T-cell (primary cell): ENCODE data around the gene CRACR2A. TPM values are rescaled to one million over a fixed set of nuclear protein-coding genes. Genes with fewer than 3 reads are reported as not detected.

Source experiments
- ATAC-seq, 4 experiments: fragments of 200-7000 bp in 3 of 4; fragments of 150-1000 bp in 1 of 4; cut with Tn5 transposase; replicated peaks in 1 of 4; 1 replicate in 3 of 4; 2 replicates in 1 of 4; pipeline ENCODE4 v1.10.0; 2021; ENCODE audit warnings: moderate library complexity in 3 of 4, mild to moderate bottlenecking in 2 of 4, moderate number of reproducible peaks in 1 of 4
- CTCF ChIA-PET, 2 donors: fragments of 300-600 bp; sonication (Branson Sonifier 250); formaldehyde crosslinking; loops; one replicate each; lab custom pipeline; 2022; ENCODE audit warnings: antibody characterized with exemption in 2 of 2; lab: Charles Lee
- POLR2A ChIA-PET, 2 donors: fragments of 300-600 bp; sonication (Branson Sonifier 250); formaldehyde crosslinking; loops; one replicate each; lab custom pipeline; 2022; ENCODE audit warnings: antibody characterized with exemption in 2 of 2; lab: Charles Lee
- DNase-seq, 35 experiments: peaks; one replicate each; pipeline versions ENCODE4 v3.0.0 to v3.0.0-alpha.2; 2013 to 2023
- H3K27ac ChIP-seq: one replicate; pipeline ENCODE4 v1.5.1; 2013; ENCODE audit warnings: low read length
- H3K27me3 ChIP-seq, 2 experiments: replicated peaks in 1 of 2; 1 replicate in 1 of 2; 2 replicates in 1 of 2; pipeline versions ENCODE4 v1.6.1 to v1.7.0; 2013; ENCODE audit warnings: low read length in 1 of 2, mixed read lengths in 1 of 2; ENCODE audit not compliant: control insufficient read depth in 2 of 2, insufficient read depth in 2 of 2; ENCODE audit errors: extremely low read depth in 1 of 2
- H3K36me3 ChIP-seq, 2 donors: 1 replicate in 1 of 2; 2 replicates in 1 of 2; pipeline versions ENCODE4 v1.6.1 to v1.7.0; 2013; ENCODE audit warnings: low read length in 1 of 2; ENCODE audit not compliant: control insufficient read depth in 2 of 2, insufficient read depth in 1 of 2; ENCODE audit errors: extremely low read depth in 1 of 2
- H3K4me1 ChIP-seq, 2 experiments: 1 replicate in 1 of 2; 2 replicates in 1 of 2; pipeline versions ENCODE4 v1.6.1 to v1.7.0; 2013; ENCODE audit warnings: low read length in 2 of 2, mixed read lengths in 1 of 2; ENCODE audit not compliant: insufficient read depth in 2 of 2, control insufficient read depth in 1 of 2; ENCODE audit errors: extremely low read depth in 1 of 2
- H3K4me3 ChIP-seq, 2 donors: 1 replicate in 1 of 2; 2 replicates in 1 of 2; pipeline versions ENCODE4 v1.5.1 to v1.7.0; 2013; ENCODE audit warnings: mild to moderate bottlenecking in 2 of 2, low read length in 1 of 2, moderate library complexity in 1 of 2; ENCODE audit not compliant: control insufficient read depth in 1 of 2; ENCODE audit errors: extremely low read depth in 1 of 2
- H3K9me3 ChIP-seq: 2 replicates; pipeline ENCODE4 v1.7.0; 2013
- H3K27ac Mint-ChIP-seq, 2 donors: one replicate each; pipeline ENCODE4 v1.8.0; 2020 to 2021; ENCODE audit warnings: mild to moderate bottlenecking in 2 of 2, mixed read lengths in 2 of 2
- H3K27me3 Mint-ChIP-seq, 2 donors: one replicate each; pipeline ENCODE4 v1.8.0; 2021 to 2022; ENCODE audit warnings: mixed read lengths in 2 of 2
- H3K36me3 Mint-ChIP-seq: one replicate; pipeline ENCODE4 v1.8.0; 2021; ENCODE audit warnings: mixed read lengths
- H3K4me1 Mint-ChIP-seq, 3 donors: one replicate each; pipeline ENCODE4 v1.8.0; 2020 to 2022; ENCODE audit warnings: mixed read lengths in 3 of 3, mild to moderate bottlenecking in 1 of 3
- H3K4me3 Mint-ChIP-seq, 3 donors: one replicate each; pipeline ENCODE4 v1.8.0; 2020 to 2022; ENCODE audit warnings: mild to moderate bottlenecking in 3 of 3, mixed read lengths in 3 of 3, moderate library complexity in 3 of 3
- H3K9me3 Mint-ChIP-seq, 3 donors: one replicate each; pipeline ENCODE4 v1.8.0; 2020 to 2022; ENCODE audit warnings: mixed read lengths in 3 of 3
- WGBS: methylation state at CpG from one replicate; pipeline ENCODE4 v1.1.5; 2013; ENCODE audit warnings: missing lambda C conversion rate; ENCODE audit not compliant: insufficient coverage; 5-methylcytosine and 5-hydroxymethylcytosine counted together
- total RNA-seq, 35 experiments: library from RNA in 6 of 35; stranded (reverse) in 6 of 35; fragments of 120-200 nt in 1 of 35; gene quantifications; one replicate each; pipeline versions ENCODE4 v1.2.1 to v1.2.4 and lab custom pipeline; 2013 to 2026

The CRACR2A gene
- total RNA-seq, 5 donors from 2014 or later (not counting 1 experiment from before 2014, with no cell fraction given), result 38.3 to 47.0 (median 40.6) TPM

DNA sequence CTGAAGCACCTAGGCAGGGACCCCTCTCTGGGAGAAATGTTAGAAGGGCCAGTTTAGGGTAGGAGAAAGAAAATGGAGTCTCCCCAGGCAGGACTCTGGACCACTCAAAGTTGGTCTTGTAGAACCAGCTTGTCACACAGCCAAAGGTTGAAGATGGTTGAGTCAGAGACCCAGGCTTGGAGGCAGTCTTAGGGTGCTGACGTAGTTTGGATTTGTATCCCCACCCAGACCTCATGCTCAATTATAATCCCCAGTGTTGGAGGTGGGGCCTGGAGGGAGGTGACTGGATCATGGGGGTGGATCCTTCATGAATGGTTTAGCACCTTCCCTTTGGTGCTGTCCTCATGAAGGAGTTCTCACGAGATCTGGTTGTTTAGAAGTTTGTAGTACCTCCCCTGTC is 121.2 kb downstream of the CRACR2A start:
- Histone ChIP-seq H3K36me3 (peaks cover 15 to 71% of the 10 kb centered on the region in 2 donors), H3K27ac (no peak overlapping the region), H3K4me3 (no peak overlapping the region), H3K4me1 (no peaks in the 10 kb centered on the region), H3K9me3 (no peaks in the 10 kb centered on the region), H3K27me3 (no peaks in the 10 kb centered on the region)
- no CpG with 5 or more reads among the region's 2 CpGs for WGBS
- DNase-seq (no peak), ATAC-seq (no peak)
- no peak overlapping the region for H3K27ac Mint-ChIP-seq
- no peak overlapping the region for H3K4me3 Mint-ChIP-seq
- no peaks in the 10 kb centered on the region for H3K9me3 Mint-ChIP-seq
- ChIA-PET POLR2A (no interaction called here), CTCF (no interaction called here)
- no peaks in the 10 kb centered on the region for H3K27me3 Mint-ChIP-seq
- no peaks in the 10 kb centered on the region for H3K4me1 Mint-ChIP-seq
- H3K36me3 Mint-ChIP-seq, result peaks cover 56% of the 10 kb centered on the region

DNA sequence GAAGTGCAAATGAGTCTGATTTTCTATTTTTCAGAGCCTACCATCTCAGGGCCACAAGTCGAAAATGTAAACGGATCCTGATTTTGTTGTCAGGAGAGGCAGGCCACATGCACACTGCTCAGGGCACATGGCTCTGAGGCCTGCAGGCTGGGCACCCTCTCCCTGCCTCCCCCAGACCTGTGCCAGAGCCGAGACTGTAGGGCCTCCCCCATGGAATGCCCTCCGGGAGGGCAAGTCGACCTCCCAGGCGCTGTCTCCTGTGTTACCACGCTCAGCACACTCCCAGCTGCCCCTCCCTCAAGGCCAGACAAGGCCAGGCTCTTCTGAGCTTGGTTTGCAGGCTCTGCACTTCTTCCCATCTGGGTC is 121.7 kb downstream of the CRACR2A start:
- no peaks in the 10 kb centered on the region for H3K4me1 Mint-ChIP-seq
- 97% methylated on average over 5 of the region's 7 CpGs for WGBS
- ChIA-PET POLR2A (no interaction called here), CTCF (no interaction called here)
- no peak overlapping the region for H3K27ac ChIP-seq
- no peak overlapping the region for H3K4me3 ChIP-seq
- ATAC-seq (no peak), DNase-seq (no peak)
- H3K36me3 Mint-ChIP-seq, result peaks cover 56% of the 10 kb centered on the region
- H3K27me3 ChIP-seq, result no peaks in the 10 kb centered on the region
- H3K4me3 Mint-ChIP-seq, result no peak overlapping the region
- H3K4me1 ChIP-seq, result no peaks in the 10 kb centered on the region
- H3K36me3 ChIP-seq, result peaks cover 10 to 71% of the 10 kb centered on the region in 2 donors
- H3K9me3 ChIP-seq, result no peaks in the 10 kb centered on the region
- no peaks in the 10 kb centered on the region for H3K9me3 Mint-ChIP-seq
- no peak overlapping the region for H3K27ac Mint-ChIP-seq
- H3K27me3 Mint-ChIP-seq, result no peaks in the 10 kb centered on the region

DNA sequence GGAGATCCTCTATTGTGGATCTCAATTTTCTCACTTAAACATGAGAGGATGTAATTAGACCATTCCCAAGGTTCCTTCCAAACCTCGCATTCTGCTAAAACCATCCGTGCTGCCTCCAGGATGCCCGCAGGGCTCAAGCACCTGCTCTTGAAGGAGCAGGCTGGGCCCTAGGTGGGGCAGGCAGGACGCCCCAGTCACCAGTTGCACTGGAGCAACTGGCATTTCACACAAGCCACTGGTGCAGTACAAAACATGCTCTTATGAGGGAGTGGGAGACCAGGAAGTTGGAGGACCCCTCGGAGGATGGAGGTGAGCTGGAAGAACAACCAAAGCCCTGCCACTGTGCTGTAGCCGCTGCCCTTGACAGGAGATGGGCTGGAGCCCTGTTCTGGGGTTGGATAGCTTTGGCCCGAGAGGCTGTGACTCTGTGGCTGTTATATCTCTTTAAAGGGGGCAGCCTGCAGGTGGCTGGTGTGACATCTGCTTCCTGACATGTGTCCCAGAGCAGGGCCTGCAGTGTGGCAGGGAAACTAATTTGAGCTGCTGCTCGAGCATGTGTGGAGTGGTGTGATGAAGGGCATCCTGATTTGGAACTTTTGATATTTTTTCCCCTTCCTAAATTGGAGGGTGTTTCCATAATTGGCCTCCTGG is 122.2 kb downstream of the CRACR2A start:
- Mint-ChIP-seq H3K9me3 (no peaks in the 10 kb centered on the region), H3K4me3 (no peak overlapping the region), H3K4me1 (no peaks in the 10 kb centered on the region), H3K27me3 (no peaks in the 10 kb centered on the region), H3K36me3 (peaks cover 59% of the 10 kb centered on the region), H3K27ac (no peak overlapping the region)
- no peaks in the 10 kb centered on the region for H3K9me3 ChIP-seq
- no peaks in the 10 kb centered on the region for H3K4me1 ChIP-seq
- no peak overlapping the region for H3K4me3 ChIP-seq
- DNase-seq (no peak), ATAC-seq (no peak)
- no peaks in the 10 kb centered on the region for H3K27me3 ChIP-seq
- POLR2A ChIA-PET, result no interaction called here
- H3K36me3 ChIP-seq, result peaks cover 10 to 73% of the 10 kb centered on the region in 2 donors
- H3K27ac ChIP-seq, result no peak overlapping the region
- CTCF ChIA-PET, result no interaction called here
- WGBS, result 96% methylated on average over 6 of the region's 8 CpGs

DNA sequence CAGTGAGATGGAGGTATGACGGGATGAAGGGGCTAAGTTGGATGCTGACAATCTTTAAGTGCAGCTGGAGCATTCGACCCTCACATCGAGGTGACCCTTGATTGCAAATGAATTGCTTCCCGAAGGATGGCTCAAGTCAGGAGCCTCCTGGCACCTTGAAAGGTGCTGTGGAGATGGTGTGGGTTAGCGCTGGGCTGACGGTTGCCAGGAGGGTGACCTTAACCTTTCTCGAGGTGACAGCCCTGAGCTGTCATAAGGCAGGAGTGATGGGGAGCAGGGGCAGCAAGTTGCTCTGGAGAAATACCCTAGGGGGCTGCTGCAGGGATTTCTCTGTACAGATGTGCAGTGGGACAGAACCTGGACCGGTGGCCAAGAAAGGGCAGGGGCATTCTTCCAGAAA is 122.8 kb downstream of the CRACR2A start:
- Histone ChIP-seq H3K27me3 (no peaks in the 10 kb centered on the region), H3K4me1 (no peaks in the 10 kb centered on the region), H3K9me3 (no peaks in the 10 kb centered on the region), H3K27ac (no peak overlapping the region), H3K36me3 (peaks cover 11 to 78% of the 10 kb centered on the region in 2 donors), H3K4me3 (no peak overlapping the region)
- Mint-ChIP-seq H3K27ac (no peak overlapping the region), H3K4me3 (no peak overlapping the region), H3K27me3 (no peaks in the 10 kb centered on the region), H3K36me3 (peaks cover 65% of the 10 kb centered on the region), H3K9me3 (no peaks in the 10 kb centered on the region), H3K4me1 (no peaks in the 10 kb centered on the region)
- ChIA-PET POLR2A (no interaction called here), CTCF (no interaction called here)
- 98% methylated on average over 8 of the region's 8 CpGs for WGBS
- ATAC-seq (no peak), DNase-seq (no peak)

DNA sequence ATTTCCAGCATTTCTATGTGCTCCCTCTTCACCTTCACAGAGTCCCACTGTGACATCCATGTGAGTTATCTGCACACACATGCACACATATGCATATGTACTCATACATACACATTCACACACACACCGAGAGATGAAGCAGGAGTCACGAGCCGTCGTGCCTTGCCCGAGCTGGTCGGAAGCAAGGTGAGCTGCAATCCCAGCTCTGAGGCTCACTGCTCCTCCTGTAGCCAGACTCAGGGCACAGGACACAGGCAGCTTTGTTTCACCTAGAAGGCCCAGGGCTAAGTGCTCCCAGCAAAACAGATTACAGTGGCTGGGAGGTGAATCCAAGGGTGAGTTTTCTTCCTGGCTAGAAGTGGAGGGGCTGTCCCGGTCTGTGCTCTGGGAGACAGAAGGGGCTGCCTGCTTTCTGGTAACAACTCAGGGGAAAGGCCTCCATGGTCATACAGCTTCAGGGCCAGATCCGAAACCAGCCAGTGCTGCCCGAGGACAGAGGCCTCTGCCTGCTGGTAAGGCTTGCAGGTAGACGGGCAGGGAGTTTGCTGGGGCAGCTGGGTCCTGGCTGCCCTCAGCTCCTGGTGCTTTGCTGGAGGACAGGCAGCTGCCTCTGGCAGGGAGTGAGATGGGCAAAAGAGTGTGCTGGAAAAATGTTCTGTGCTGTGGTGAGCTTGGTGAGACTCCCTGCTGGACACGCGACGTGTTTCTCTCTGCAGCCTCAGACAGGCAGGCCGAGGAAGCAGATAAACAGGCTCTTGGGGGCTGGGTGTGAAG is 123.7 kb downstream of the CRACR2A start:
- Histone ChIP-seq H3K27ac (no peak overlapping the region), H3K4me3 (no peak overlapping the region), H3K9me3 (no peaks in the 10 kb centered on the region), H3K36me3 (peaks cover 12 to 87% of the 10 kb centered on the region in 2 donors), H3K27me3 (no peaks in the 10 kb centered on the region), H3K4me1 (no peaks in the 10 kb centered on the region)
- H3K27ac Mint-ChIP-seq, result no peak overlapping the region
- DNase-seq, result no peak
- H3K4me3 Mint-ChIP-seq, result no peak overlapping the region
- no peaks in the 10 kb centered on the region for H3K4me1 Mint-ChIP-seq
- 96% methylated on average over 13 of the region's 14 CpGs for WGBS
- H3K9me3 Mint-ChIP-seq, result no peaks in the 10 kb centered on the region
- ChIA-PET POLR2A (no interaction called here), CTCF (no interaction called here)
- H3K36me3 Mint-ChIP-seq, result peaks cover 74% of the 10 kb centered on the region
- ATAC-seq, result no peak
- H3K27me3 Mint-ChIP-seq, result no peaks in the 10 kb centered on the region

DNA sequence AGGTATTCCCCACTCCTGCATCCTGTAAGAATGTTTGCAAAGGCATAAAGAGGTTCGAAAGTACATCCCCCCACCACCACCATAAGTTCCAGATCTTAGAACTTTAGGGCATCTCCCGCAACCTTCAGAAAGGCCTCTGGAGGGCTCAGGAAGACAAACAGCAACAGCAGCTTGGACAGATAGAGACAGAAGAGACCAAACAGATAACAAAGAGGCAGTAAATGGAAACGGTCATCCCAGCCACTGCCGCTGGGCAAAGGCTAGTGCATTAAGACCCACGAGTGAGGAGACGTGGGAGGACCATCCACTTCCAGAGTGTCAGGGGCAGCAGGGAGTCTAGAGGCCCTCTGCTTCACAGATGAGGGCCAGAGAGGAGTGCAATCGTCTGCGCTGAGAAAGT is 124.3 kb downstream of the CRACR2A start:
- no peak overlapping the region for H3K4me3 ChIP-seq
- no peaks in the 10 kb centered on the region for H3K4me1 Mint-ChIP-seq
- H3K36me3 Mint-ChIP-seq, result peaks cover 75% of the 10 kb centered on the region
- WGBS, result 95% methylated on average over 5 of the region's 8 CpGs
- H3K4me3 Mint-ChIP-seq, result no peak overlapping the region
- peaks cover 12 to 86% of the 10 kb centered on the region in 2 donors for H3K36me3 ChIP-seq
- H3K27ac ChIP-seq, result no peak overlapping the region
- ChIA-PET POLR2A (no interaction called here), CTCF (no interaction called here)
- no peaks in the 10 kb centered on the region for H3K4me1 ChIP-seq
- H3K9me3 Mint-ChIP-seq, result no peaks in the 10 kb centered on the region
- no peaks in the 10 kb centered on the region for H3K9me3 ChIP-seq
- no peaks in the 10 kb centered on the region for H3K27me3 ChIP-seq
- DNase-seq, result no peak
- ATAC-seq, result no peak
- H3K27ac Mint-ChIP-seq, result no peak overlapping the region
- H3K27me3 Mint-ChIP-seq, result no peaks in the 10 kb centered on the region
